Tibial artery (tissue), 4 donors: ENCODE results near the gene POLR2B.
A peak's percentile ranks its signal among the peaks of the same experiment; 100 is the strongest.

Experiments used
- DNase-seq, 2 donors: peaks; one replicate each; pipeline ENCODE4 v3.0.0-alpha.2; 2019
- H3K27ac ChIP-seq, 2 donors: fragments of 200-600 bp; sonication (generic) in 1 of 2; 1 replicate in 1 of 2; 2 replicates in 1 of 2; pipeline ENCODE4 v1.5.1; 2018 to 2019; ENCODE audit warnings: mild to moderate bottlenecking in 1 of 2
- H3K27me3 ChIP-seq, 2 donors: fragments of 200-600 bp; sonication (generic) in 1 of 2; one replicate each; pipeline versions ENCODE4 v1.5.1 to v1.6.0; 2016 to 2019
- H3K36me3 ChIP-seq, 3 donors: fragments of 200-600 bp; sonication (generic) in 2 of 3; one replicate each; pipeline ENCODE4 v1.5.1; 2016 to 2019; ENCODE audit warnings: mild to moderate bottlenecking in 2 of 3
- H3K4me1 ChIP-seq, 4 donors: fragments of 200-600 bp; sonication (generic) in 2 of 4; 1 replicate in 3 of 4; 2 replicates in 1 of 4; pipeline ENCODE4 v1.5.1; 2016 to 2019
- H3K4me3 ChIP-seq, 2 donors: fragments of 200-600 bp; sonication (generic) in 1 of 2; 1 replicate in 1 of 2; 2 replicates in 1 of 2; pipeline ENCODE4 v1.5.1; 2018 to 2019; ENCODE audit warnings: mild to moderate bottlenecking in 2 of 2
- H3K9me3 ChIP-seq, 3 donors: fragments of 200-600 bp; sonication (generic) in 1 of 3; one replicate each; pipeline ENCODE4 v1.5.1; 2016 to 2019
- CTCF ChIP-seq, 2 experiments: fragments of 200-600 bp in 1 of 2; fragments of 450-650 bp in 1 of 2; IDR thresholded peaks; one replicate each; pipeline ENCODE4 v1.5.1; 2017 to 2019; ENCODE audit warnings: antibody characterized with exemption in 2 of 2, mild to moderate bottlenecking in 1 of 2, moderate library complexity in 1 of 2
- intact Hi-C: fragments of 100-400 bp; cut with DNase I; formaldehyde crosslinking; loops from one replicate; pipeline ENCODE4 v1.15.0; 2023; ENCODE audit warnings: low total_unique reads

POLR2B gene

GRCh38 chr4:57075367-57075766 is 96.7 kb downstream of the POLR2B start:
- Histone ChIP-seq H3K9me3 (no peaks in the 10 kb centered on the region), H3K36me3 (no peaks in the 10 kb centered on the region), H3K4me3 (no peak overlapping the region), H3K27ac (peak overlapping the region; percentile 67 to 87), H3K4me1 (peaks cover 0 to 99% (median 65%) of the 10 kb centered on the region in 4 donors), H3K27me3 (no peaks in the 10 kb centered on the region)
- TF ChIP-seq CTCF (IDR thresholded peaks at IDR 0.05), result no peak
- no peak for DNase-seq
- intact Hi-C loops, result no loop called here

- H3K4me1 ChIP-seq, result peaks cover 0 to 99% (median 61%) of the 10 kb centered on the region in 4 donors
- no peaks in the 10 kb centered on the region for H3K36me3 ChIP-seq
- H3K9me3 ChIP-seq, result no peaks in the 10 kb centered on the region
- intact Hi-C loops, result no loop called here
- no peak for DNase-seq
- H3K27ac ChIP-seq, result peak overlapping the region; percentile 67 to 87
- TF ChIP-seq CTCF (IDR thresholded peaks at IDR 0.05), result no peak
- no peaks in the 10 kb centered on the region for H3K27me3 ChIP-seq
- H3K4me3 ChIP-seq, result no peak overlapping the region
Observed at GRCh38 chr4:57076646-57077045, 98.0 kb downstream of the POLR2B start.

GRCh38 chr4:57077550-57078343 is 99.1 kb downstream of the POLR2B start:
- no peaks in the 10 kb centered on the region for H3K27me3 ChIP-seq
- no peak overlapping the region for H3K4me3 ChIP-seq
- peaks cover 0 to 99% (median 58%) of the 10 kb centered on the region in 4 donors for H3K4me1 ChIP-seq
- no peak for DNase-seq
- no peaks in the 10 kb centered on the region for H3K36me3 ChIP-seq
- no peaks in the 10 kb centered on the region for H3K9me3 ChIP-seq
- TF ChIP-seq CTCF (IDR thresholded peaks at IDR 0.05), result no peak
- intact Hi-C loops, result no loop called here
- H3K27ac ChIP-seq, result peak overlapping the region; percentile 67 to 87

- DNase-seq, result no peak
- H3K4me3 ChIP-seq, result peak overlapping the region in 1 of 2 donors; percentile 17
- intact Hi-C loops, result no loop called here
- peak overlapping the region; percentile 67 to 87 for H3K27ac ChIP-seq
- no peaks in the 10 kb centered on the region for H3K27me3 ChIP-seq
- H3K9me3 ChIP-seq, result no peaks in the 10 kb centered on the region
- no peaks in the 10 kb centered on the region for H3K36me3 ChIP-seq
- no peak for TF ChIP-seq CTCF (IDR thresholded peaks at IDR 0.05)
- H3K4me1 ChIP-seq, result peaks cover 0 to 99% (median 61%) of the 10 kb centered on the region in 4 donors
Observed at GRCh38 chr4:57078685-57079521, 100.2 kb downstream of the POLR2B start.
